Fibroblast of gingiva (primary cell): ENCODE results near the gene PGM5.

ENCODE experiments used
- DNase-seq: peaks from one replicate; pipeline ENCODE4 v3.0.0-alpha.2; 2011; ENCODE audit warnings: low read depth

Gene PGM5

DNA sequence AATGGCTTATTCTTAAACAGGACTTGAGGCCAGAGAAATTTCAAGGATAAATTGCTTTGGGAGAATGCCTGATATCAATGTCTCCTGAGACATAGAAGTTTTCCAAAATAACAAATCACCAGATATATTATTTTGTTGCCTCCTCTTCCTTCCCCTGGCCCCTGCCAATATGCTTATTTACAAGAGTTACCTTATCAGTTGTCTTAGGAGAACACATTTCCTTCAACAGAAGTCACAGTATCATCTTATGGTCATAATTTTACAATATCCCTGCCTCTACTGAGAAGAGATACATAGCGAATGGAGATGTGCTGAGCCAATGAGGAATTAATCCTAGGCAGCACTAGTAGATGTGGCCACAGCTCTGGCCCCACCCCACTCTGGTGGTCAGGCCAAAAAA, 141.2 kb downstream of the PGM5 start:
- DNase-seq: no peak

DNA sequence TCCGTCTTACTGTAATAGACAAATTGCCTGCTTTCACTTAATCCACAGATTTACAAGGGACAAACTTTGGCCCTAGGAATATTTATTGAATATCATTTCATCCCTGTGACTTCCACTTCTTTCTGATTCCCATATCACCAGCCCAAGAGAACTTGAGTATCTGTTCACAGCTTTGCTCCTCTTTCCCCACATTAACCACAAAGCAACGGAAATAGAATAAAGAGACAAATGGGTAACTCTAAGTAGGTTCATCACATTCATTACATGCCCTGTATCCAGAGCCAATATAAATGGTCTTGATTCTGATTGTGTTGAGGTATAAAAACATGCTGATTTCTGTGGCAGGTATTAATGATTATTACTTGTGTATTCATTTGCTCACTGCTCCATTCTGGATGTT, 142.4 kb downstream of the PGM5 start:
- no peak for DNase-seq

DNA sequence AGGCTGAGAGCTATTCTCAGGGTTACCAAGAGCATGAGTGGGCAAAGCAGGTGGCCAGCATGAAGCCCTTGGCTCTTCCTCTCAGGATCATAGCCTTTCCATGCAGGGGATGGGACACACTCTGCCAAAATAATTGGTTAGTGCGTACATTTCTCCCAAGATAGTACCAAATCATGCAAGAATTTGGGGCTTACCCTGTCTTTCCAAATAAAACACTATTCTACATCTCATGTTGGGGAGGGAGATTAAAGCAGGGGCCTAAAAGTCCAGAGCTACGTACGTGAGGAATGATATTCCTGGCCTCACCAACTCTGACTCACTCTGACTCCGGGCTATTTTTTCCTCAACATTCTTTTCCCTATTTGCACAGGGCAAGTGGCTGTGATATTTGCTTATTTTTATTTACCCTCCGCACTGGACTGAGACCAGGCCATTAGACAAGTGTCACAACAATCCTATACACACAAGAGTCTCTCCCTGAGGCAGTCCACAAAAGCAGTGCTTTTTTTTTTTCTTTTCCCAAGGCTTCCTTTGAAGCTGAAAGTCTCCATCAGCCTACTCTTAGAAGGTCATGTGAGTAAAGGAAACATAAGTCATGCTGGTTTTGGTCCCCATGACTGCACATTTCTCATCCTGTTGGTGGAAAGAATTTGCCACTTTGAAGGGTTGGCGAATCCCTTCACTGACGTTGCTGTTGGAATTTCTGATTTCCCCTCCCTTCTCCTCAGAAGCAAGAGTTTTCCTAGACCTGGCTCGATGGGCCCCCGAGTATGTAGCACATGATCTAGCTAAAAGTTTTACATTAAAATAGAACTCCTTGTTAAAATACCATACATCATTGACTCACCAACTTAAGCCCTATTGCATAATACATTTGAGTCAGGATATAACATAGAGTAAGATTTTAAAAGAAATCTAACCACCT, 144.3 kb downstream of the PGM5 start:
- DNase-seq: no peak

DNA sequence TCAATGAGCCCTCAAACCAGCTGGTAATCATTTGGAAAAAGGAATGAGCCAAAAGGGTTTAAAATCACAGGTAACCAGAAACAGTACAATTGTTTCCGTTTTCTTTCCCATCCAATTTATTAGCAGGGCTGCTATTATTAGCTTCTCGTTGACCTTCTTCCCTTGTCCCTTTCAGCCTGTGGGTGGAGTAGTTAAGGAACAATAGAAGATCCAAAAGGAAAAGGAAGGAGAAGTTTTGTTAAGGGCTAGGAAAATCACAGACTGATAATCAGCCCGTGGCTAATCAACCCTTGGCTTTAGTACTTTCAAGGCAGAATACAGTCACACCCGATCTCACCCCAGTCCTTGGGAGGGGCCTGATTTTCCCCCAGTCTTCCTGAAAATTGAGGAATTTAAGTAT, 145.9 kb downstream of the PGM5 start:
- DNase-seq: no peak

DNA sequence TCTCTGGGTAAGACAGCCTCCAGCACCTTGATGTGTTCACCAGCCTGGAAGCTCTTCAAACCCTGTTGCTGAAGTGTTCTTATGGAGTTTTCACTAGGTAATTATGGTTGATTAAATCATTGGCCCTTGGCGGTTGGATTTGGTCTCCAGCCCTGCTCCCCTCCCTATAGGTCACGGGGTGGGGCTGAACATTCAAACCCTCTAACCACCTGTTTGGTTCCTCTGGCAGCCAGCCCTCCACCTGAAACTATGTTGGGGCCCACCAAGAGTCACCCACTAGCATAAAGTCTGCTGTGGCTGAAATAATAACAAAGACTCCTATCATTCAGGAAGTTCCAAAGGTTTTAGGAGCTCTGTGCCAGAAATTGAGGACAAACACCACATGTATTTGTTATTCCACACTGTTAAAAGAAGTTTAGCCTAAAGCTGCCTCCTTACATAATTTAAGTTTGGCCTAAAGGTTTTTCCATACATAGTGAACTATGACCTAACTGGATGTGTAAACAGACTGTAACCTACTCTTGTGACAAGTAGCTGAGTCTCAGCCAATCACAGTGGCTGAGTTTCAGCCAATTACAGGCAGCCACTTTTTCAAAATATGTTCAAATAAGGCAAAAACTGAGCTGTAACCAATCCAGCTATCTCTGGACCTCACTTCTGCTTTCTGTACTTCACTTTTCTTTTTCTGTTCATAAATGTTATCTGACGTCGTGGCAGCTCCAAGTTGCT, 149.4 kb downstream of the PGM5 start:
- DNase-seq: no peak

DNA sequence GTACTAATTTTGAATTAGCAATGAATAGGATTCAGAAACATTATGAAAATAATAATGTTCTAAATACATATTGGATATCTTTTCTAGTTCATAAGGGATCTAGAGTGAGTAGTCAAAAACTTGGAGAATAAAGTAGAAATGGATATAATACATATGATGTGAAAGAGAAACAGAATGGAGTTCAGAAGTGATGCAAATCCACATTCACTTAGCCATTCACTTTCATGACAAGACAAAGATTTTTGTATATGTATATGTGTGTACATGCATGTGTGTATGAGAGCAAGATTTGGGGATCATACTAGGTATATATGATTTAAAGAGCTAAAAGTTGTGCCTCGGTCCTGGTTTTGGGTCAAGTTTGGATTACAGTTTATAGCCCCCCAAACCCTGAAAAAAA, 150.1 kb downstream of the PGM5 start:
- DNase-seq: no peak

DNA sequence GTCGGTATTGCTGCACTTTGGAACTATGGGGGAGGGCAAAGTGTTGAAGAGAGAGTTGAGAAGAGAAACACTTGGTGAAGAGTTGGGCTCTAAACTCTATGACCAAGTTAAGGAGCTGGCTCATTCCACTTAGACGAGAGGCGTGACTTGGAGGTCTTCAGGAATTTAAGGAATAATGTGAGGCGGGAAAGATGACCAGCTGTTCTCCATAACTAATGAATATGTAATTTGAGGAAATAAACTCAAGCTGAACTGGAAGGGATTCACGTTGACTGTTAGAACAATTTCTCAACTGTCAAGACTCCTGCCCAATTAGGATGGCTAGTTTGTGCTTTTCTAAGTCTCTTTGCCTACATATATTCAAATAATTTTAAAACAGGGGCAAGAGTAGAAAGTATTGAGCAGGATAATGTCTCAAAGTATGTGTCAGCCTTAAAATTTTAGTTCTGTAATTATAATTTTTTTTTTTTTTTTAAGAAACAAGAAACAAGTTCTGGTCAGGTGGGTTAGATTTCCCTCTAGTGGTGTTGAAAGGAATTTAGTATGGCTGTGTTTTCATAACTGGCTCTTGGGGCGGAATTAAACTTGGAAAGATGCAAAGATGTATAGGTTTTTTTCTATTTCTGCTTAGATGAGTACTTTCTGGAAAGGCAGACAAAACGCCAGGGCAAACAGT, 150.9 kb downstream of the PGM5 start:
- DNase-seq: peak; percentile 11

DNA sequence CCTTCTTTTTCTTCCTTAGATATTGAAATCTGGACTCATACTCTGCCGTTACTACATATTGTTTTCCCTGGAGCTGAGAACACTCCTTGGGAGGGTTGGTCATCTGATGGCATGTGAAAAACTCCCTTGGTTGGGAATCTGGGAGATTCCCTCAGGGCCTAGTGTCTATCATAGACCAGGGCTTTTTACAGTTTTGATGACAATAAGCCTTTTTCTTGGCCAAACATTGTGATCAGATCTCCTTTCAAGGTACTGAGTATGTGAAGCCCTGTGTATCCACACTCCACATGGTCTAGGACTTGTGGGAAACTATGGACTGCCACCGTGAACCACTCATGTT, 151.4 kb downstream of the PGM5 start:
- no peak for DNase-seq

DNA sequence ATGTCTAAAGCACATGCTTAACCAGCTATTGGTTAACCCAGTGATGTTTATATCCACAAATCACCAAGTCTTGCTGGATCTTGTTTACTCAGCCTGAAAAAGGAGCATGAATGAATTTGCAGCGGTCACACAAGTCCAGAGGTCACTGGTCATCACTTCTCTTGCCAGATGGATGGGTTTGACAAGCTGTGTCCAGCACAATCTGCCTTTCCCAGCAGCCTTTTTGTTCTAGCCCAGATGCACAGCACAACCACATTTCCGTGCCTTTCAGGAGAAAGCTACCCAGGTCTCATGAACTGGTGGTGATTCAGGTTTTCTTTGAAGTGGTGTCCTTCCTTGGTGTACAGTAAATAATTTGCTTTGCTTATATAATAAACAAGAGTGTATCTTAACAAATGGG, 152.1 kb downstream of the PGM5 start:
- no peak for DNase-seq

DNA sequence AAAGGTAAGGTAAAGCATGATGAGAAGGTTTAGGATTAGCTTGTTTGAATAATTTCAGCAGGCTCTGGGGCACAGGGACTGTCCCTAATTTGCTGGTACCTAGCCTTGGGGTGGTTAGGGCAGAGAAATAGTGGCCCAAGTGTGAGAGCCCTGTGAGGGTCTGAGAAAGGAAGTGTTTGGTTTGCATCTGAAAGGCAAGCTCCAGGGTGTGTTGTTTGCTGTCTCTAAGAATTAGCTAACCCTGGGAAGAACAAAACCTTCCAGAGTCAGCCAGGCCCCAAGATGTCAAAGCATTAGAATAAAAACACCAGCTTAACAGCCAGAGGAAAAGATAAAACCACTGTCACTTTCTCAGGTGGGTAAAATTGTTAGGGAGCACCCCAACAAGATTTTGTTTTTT, 153.3 kb downstream of the PGM5 start:
- no peak for DNase-seq

DNA sequence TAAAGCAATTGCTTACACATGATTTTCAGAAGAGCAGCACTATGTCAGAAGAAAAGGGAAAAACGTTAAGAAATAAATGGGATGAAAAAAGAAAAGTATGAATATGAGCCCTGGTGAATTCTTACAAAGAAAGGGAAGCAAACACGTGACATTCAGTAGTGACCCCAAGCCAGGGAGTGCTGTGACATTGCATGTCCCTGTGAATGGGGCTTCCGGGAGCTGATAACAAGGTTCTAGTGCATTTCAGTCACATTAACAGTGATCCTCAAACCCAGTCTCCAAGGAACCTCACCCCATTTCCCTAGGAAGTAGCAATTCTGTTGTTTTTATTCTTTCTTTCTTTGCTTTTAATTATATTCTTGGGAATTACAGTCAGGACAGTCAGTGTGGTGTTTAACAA, 157.0 kb downstream of the PGM5 start:
- DNase-seq: no peak

DNA sequence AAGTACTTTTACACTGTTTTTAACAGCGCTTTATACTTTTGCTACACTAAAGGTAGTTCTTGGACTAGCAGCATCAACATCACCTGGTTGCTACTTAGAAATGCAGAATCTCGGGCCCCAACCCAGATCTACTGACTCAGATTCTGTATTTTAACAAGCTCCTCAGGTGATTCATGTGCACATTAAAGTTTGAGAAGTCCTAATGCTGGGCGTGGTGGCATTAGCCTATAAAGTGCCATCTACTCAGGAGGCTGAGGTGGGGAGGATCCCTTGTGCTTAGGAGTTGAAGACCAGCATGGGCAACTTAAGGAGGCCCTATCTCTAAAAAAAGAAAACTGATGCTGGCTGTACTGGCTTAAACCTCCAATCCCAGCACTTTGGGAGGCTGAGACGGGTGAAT, 157.6 kb downstream of the PGM5 start:
- no peak for DNase-seq

DNA sequence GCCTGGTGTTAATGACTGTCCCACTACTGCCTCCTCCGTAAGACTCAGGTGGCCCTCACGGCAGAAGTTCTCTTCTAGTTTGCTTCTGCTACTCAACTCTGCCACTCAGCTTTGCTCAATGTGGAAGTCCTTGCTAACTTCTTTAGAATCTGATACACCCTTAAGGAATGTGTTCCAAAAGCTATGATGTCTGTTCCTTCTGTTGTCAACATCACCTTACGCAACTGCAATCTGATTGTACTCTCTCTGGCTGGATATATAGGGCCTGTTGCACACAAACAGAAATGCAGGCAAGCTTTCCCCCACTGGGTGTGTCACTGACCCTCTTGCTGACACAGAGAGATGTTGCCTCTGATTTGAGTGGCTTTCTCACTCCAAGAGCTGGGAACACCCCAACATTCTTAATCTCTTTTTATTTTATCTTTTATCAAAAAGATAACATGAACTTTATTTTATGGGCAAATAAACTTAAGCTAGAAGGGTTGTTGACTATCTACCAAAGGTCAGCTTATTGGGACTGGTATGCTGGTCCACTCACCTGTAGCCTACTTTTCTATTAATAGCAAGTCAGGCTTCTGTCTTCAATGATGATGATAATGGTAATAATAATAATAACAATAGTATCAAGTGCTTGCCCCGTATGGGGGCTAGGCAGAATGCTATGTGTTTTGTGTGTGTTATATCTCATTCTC, 159.1 kb downstream of the PGM5 start:
- peak; percentile 75 for DNase-seq

DNA sequence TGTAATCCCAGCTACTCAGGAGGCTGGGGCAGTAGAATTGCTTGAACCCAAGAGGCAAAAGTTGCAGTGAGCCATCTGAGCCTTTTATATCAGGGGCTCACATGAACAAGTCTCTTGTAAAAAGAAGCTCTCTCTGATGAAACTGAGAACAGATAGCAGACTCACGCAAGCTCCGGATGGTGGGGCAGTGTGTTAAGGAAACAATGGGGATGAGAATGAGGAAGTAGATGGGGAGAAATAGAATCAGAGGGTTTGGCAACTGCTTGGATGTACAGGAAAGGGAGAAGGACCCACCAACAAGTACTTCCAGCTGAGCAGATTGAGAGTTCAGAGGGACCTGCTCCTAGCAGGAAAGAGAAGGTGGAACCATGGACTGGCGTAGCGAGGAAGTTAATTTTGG, 165.7 kb downstream of the PGM5 start:
- DNase-seq: no peak

DNA sequence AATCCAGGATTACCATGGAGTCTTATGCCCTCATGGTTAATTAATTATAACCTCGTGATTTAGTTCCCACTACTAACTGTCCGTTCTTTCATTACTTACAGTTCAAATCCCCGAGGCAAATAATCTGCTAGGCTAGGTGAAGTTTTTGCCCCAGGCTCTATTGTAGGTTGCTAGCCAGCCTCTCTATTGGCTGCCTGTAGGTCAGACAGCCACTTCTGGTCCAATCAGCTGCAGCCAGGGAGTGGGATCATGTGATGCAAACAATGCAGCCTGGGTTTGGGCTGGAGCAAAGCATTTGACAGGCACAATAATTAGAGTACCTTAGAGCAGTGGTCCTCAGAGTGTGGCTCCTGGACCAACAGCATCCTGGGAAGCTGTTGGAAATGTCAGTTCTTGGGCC, 166.5 kb downstream of the PGM5 start:
- no peak for DNase-seq

DNA sequence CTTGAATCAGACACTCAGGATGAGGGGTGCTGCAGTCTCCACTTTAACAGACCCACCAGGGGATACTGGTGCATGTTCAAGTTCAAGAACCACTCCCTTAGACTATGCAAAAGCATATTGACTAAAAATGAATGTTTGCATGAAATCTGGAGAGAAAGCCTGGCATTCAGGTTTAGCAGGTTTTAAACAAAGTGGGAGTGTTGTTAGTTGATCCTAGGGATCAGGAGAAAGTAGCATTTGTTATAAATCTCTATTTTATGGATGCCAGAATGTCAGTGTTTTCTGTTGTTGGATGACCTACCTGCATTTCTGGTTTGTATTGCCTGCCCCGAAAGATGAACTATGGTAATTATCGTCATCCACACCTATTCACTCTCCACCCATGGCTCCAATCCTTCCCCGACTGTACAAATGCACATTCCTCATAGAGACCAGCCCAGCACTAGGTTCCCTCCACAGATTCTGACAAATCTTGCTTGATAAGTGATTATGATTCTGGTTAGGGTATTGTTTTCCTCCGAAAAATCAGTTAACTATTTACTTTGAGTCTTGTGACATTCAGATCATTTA, 167.0 kb downstream of the PGM5 start:
- DNase-seq: no peak

DNA sequence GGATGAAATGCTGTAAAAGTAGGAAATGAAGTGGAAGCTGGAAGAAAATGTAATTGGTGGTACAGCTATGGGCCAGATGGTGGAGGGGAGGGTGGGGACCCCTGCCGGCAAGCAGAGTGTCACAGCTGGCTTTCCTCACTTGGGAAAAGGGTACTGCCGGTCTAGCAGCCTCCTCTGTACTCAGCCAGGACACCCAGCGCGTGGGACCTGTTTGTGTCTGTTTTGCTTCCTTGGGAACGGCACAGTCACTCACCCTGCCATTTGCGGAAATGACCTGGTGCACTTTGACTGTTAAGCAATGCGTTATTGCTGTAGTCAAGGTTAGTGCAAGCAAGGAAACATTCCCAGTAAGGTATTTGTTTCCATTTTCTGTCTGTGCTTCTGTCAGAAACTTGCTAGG, 174.2 kb downstream of the PGM5 start:
- DNase-seq: no peak

DNA sequence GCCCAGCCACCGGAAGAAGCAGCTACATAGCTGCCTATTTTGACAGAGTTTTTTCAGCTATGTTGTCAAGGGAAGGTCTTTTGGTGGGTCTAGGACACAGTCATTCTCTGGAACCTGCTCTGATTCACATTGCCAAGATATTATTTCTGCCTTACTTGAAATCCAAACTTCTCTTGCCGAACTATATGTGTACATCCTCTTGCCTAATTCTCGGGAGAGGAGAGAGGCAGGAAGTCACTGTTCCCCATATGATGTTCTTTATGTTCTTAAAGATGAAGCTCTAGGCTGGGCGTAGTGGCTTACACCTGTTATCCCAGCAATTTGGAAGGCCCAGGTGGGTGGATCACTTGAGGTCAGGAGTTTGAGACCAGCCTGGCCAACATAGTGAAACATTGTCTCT, 175.7 kb downstream of the PGM5 start:
- DNase-seq: no peak

DNA sequence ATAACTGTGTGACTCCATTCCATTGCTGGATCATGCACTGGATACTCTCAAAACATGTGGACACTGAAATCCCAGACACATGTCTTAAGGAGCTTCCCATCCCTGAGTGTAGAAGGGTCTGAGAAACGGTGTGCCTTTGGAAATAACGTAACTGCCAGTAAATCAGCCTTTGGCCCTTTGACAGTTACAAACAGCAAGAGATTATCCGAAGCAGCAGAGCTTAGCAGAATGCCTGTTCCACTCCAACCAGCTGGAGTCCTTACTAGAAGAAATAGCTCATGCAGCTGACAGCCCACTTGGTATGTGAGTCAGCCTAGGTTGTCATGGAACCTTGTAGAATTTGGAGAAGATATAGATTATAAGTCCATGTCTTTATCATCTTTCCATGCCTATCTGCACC, 177.3 kb downstream of the PGM5 start:
- DNase-seq: no peak

DNA sequence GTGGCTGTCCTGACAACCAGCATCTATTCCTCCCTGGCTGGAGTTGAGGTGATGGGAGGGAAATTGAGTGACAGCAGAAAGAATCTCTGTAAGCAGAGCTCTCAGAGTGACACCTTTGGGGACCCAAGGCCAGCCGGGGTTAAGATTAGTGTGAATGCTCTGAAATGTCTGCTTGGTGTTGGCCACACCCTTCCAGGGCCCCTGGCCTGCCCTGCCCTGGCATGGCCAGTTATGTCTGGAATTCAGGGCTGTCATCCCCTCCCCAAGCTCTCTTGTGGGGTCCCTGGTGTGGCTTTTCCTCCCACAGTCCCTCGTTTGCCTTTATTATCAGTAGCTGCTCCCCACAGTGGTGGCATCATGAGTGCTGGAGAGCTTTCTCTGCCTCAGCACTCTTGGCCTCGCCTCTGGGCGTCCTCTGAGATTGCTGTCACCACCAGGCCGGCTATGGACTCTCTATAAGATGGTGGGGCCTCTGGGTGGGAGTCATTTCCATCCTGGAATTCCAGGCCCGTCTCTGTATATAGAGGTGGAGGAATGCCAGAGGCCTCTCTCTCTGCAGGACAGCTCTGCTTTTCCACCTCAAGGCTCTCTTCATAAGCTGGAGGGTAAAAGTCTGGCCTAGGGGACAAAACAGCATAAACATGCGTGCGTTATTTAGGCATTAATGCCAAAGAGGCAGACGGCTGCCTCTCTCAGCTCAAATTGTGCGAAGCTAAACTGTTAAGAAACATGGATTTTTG, 180.6 kb downstream of the PGM5 start:
- no peak for DNase-seq

DNA sequence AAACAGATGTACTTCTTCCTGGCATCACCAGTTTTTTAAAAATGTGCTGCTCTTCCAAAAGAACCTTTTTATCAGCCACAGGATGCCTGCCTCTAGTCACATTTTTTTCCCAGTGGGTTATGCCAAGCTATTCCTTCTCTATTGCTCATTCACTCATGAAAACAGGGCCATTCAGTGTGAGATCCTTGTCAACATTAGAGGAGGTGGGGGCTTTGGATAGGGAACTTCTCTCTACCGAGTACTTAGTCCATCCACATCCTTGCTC, 181.1 kb downstream of the PGM5 start:
- no peak for DNase-seq

DNA sequence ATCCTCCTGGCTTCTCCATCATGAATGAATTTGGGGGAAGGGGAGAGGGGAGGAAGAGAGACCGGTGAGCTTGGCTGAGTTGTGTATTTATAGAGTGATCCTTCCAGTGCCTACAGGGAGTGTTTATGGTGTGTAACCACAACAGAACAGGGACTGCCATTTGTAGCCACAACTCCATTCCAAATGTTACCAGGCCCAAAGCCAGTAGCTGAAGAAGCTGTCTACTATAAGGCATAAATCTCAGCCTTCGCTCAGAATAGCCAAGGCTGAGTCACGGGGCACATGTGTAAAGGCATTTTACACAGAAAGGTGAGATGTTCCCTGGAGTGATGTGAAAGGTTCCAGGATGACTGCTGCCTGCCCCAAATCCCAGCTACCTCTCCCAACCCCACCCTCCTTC, 181.8 kb downstream of the PGM5 start:
- no peak for DNase-seq
